Measurements from ENCODE around the gene TRAPPC12.

Gene TRAPPC12

DNA sequence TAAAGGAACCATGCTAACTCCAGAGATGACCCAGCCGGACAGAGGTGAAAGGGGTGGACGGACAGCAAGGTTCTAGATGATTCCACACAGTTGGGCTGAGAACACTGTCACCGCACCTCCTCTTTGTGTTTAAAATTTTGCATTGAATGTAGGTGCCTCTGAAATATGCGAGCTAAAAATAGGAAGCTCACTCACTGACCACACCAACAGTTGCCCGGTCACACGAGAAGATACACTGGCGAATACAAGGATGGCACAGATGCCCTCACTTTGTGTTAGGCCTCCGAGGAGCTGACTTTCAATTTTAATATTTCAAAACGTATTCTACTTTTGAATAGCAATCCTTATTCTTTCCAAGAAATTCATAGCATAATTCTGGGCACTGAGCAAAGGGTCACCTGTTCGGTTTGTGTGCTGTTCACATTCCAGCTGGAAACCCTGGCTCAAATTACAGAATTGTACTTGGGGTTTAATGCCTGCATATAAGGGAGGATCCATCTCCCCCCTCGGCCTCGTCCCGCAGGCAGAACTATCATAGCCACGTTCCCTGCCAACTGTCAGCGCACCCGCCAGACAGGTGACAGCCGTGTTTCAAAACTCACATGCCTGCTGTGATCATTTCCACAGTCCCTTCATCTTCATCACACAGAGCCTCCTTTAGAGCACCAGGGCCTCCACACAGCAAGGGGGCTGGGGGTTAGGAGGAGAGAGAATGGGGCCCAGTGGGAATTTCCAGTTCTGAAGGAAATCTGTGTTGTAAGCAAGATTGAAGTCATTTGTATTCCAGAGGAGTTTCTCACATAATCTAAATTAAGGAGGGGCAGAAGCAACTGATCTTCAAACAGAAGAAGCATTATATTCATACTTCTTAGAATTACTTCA, 91.6 kb downstream of the TRAPPC12 start:
- DNase-seq: no peak

DNA sequence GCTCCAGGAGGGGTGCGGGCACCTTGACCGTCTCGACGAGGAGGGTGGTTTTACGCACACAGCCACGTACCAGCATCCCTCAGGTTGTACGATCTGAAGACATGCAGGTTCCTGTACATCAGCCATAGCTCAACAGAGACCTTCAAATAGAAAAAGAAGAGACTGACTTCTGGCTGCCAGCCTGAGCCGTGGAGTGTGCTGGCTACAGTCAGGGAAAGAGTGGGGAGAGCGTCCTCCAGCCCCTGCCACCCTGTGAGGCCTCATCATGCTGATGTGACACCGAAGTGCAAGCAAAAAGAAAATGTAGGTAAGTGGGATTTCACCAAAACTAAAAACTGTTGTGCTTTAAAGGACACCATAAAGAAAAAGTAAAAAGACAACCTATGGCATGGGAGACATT, 92.8 kb downstream of the TRAPPC12 start:
- no peak for DNase-seq

DNA sequence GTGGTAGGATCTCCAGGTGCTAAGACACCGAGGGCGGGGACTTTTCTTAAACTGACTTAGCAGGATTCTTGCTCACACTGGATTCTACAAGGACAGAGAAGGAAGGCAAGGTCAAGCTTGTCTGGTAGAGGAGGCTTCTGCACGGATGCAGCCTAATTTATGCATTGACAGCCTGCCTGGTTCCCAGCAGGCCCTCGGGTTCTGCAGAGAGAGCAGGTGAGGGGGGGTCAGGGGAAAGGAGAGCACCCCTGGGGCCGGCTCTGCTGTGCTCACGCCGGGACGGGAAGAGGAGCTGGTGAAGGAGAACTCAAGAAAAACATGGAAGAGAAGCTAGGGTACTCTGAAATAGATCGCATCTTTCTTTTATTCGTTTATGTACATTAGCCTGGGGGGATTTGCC, 93.5 kb downstream of the TRAPPC12 start:
- no peak for DNase-seq

DNA sequence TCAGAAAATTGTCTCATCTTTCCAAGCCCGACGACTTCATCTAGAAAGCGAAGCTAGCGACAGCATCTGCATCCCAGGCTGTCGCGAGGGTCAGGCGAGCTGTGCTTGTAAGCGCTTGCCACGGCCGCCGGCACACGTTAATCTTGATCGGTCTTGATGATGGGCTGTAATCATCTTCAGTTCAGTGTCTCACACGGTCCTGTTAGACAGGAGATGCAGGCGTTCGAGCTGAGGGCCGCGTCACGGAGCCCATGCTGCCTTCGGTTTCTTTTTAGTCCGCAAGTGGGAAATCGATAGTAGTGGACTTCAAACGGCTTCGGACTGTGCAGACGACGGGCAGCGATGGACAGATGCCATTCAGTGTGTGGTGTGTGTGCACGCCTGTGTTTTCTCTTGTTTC, 96.3 kb downstream of the TRAPPC12 start:
- no peak for DNase-seq

DNA sequence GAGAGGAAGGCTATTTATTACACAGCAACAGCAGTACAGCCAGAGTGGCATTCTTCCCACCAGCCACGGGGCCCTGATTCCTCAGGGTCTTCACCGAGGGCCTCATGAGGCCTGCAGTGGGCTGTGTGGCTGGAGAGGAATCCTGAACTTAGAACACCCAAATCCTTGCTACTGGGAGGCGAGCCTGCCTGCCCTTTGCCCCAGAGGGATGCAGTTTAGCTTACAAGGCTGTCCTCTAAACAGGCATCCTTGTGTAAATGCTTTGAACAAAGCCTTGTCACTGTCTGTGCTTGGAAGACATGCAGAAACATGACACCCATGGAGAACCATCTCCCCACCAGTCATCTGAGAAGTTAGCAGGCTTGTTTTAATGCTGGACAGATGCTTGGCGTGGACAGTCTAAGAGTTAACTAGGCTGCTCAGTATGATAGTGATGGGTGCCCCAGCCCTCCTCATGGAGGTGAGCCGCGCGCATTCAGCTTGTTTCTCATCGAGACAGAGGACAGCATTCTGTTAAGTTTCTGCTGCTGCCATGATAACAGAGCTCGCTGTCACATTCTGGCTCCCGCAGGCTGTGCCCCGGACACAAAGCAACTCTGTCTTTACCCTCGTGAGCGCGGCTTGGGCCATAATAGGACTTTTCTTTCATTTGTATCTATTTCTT, 97.0 kb downstream of the TRAPPC12 start:
- DNase-seq: no peak

DNA sequence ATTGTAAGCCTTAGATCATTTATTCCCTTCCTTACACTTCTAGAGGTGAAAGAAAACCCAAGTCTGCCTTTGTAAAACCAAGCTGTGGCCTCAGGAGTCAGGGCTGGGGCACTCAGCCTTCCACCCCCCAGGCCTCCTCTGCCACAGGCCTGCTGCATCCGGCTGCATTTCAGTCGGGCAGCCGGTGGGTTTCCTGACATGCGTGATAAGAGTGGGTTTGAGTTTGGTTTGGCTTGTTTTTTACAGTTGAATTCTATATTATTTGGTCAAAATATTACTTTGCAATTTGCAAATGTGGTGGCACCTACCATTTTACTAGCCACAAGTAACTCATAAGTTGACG, 97.5 kb downstream of the TRAPPC12 start:
- DNase-seq: no peak

DNA sequence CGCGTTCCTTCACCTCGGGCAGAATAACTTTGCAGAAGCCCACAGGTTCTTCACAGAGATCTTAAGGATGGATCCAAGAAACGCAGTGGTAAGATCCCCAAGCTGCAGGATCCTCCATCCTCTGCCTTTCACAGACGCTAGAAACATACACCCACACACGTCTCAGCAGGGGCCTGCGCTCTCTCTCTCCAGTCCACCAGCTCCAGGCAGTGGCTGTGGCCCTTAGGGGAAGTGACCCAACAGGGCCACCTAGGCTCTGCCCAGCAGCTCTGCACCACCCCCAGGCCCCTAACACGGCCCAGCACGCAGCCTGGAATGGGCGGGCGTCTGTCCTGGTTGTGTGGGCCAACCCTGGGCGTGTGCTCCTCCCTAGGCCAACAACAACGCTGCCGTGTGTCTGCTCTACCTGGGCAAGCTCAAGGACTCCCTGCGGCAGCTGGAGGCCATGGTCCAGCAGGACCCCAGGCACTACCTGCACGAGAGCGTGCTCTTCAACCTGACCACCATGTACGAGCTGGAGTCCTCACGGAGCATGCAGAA, 99.4 kb downstream of the TRAPPC12 start:
- DNase-seq: no peak

DNA sequence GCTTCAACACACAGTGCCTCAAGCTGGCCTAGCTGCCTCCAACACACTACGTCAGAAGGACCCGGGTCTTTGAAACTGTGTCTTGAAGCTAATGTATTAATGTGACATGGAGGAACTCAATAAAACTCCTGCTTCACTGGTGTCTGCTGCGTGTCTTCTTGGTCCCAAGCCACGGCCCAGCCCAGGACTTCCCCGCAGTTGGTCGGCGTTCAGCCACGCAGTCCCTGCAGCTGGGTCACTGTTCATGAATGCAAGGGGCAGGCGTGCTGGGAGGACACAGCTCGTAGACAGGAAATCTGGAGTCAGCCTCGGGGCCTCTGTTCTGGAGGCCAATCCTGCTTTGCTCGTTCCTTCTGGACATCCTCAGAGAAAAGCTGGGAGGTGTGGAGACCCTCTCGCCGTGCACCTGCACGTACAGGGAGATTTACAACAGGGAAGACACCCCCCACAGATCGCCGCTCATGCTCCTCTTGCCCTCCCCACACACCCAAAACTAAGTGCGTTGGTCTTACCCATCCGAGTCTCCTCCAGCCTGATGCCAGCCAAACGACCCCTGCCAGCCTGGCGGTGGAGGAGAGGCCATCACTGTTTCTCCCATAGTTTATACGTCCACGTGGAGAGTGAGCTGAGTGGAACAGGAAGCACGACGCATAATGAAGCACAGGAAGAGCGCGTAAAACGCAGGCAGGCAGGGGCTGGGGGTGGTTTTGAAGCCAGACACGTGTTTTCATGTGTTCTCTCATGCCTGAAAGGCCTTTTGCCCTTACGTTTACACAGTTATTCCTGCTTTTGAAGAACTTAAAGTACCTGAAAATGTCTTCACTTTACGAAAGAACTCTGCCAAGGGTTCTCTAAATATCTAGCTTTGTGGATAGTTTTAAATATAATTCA, 100.2 kb downstream of the TRAPPC12 start:
- no peak for DNase-seq

DNA sequence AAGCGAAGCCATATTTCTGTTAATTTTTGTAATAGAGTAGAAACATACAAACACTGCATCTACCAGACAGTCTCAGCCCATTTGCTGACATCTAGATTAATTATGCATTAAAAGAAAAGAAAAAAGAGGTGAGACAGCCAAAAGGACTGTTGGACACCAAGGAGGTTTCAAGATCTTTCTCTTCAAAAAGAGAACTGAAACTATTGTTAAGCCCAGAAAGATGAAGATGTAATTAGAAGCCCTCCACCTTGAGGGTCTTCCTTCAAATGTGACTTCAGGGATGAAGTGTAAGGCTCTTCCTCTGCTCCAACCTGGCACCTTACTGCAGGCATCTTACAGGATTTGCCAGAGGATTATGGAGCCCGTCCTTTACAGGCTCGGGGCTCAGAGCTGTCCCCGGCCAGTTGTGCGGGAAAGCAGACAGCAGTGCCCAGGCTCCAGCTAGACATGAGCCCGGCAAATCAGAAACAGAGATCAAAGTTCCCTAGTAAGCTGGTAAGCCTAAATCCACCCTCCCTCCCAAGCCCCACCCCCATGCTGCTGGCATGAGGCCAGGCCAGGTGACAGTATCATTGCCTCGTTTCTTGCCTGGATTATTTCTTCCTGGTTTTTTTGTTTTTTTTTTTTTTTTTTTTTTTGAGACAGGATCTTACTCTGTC, 101.0 kb downstream of the TRAPPC12 start:
- no peak for DNase-seq

DNA sequence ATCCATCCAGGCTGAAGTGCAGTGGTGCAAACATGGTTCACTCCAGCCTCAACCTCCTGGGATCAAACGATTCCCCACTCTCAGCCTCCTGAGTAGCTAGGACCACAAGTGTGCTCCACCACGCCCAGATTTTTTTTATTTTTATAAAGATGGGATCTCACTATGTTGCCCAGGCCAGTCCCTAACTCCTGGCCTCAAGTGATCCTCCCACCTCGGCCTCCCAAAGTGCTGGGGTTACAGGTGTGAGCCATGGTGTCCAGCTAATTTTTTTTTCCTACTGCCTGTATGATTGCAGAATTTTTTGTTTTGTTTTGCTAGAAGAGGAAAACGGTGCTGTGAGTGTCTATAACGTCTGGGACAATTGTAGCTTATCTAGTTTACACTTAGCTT, 101.5 kb downstream of the TRAPPC12 start:
- no peak for DNase-seq

DNA sequence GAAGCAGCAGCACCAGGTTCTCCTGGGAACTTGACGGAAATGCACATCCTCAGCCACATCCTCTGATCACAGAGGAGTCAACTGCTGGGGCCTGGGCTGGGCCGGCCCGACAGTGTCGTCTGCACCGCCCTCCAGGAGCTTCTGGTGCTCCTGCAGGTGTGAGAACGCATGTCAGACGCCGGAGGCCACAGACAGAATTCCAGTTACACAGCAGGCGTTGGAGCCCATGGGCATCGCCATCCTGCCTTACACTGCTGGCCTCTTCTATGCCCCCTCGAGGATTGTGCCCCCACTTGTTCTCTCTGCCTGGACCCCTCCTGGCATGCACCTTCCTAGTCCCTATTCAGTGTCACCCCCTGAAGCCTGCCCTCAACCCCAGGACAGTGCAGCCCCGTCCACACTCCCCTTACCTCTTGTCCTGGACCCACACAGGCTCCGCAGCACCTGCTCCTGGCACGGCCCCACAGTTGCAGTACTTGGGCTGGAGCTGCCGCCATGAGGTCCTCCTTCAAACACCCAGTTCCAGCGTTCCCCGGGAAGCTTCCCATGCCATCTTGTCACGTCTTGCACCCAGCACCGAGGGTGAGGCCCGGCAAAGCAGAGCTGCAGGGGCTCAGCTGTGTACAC, 102.4 kb downstream of the TRAPPC12 start:
- DNase-seq: no peak

DNA sequence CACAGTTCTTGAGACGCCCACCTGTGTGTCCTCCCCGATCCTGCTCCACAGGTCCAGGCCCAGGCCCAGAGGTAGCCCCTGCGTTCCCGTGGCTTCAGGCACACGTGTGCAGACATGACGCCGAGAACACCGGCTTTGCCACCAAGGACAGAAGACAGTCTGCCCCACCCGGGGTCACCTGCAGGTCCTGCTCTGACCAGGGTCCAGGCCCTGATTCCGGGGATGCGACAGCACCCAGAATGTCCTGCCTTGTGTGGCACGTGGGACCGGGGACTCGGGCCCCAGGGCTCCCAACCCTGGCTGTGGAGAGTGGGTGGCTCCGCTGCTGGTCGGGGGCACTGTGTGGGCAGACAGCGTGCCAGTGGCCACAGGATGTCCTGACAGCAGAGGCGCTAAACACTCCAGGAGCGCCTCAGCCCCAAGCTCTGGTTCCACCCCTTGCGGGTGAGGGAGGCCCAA, 102.9 kb downstream of the TRAPPC12 start:
- no peak for DNase-seq

DNA sequence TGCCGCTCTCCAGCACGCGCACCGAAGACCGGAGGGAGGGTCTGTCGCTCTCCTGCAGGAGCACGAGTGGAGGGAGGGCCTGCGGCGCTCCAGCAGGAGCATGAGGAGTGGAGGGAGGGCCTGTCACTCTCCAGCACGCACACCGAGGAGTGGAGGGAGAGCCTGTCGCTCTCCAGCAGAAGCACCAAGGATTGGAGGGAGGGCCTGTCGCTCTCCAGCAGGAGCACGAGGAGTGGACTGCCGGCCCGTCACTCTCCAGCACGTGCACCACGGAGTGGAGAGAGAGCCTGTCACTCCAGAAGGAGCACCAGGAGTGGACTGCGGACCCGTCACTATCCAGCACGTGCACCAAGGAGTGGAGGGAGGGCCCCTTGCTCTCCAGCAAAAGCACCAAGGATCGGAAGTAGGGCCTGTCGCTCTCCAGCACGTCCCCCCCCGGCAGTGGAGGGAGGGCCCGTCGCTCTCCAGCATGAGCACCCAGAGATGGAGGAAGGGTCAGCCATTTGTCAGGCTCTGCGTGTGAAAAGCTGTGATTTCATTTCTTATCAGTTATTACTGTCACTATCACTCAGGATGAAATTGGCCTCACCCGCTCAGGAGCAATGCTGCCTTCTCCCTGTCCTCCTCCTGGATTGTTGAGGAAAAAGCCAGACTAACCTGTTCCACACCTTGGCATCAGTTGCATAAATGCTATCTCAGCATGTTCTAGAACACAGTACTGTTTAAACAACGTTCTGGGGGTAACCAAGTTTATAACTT, 103.9 kb downstream of the TRAPPC12 start:
- DNase-seq: no peak

DNA sequence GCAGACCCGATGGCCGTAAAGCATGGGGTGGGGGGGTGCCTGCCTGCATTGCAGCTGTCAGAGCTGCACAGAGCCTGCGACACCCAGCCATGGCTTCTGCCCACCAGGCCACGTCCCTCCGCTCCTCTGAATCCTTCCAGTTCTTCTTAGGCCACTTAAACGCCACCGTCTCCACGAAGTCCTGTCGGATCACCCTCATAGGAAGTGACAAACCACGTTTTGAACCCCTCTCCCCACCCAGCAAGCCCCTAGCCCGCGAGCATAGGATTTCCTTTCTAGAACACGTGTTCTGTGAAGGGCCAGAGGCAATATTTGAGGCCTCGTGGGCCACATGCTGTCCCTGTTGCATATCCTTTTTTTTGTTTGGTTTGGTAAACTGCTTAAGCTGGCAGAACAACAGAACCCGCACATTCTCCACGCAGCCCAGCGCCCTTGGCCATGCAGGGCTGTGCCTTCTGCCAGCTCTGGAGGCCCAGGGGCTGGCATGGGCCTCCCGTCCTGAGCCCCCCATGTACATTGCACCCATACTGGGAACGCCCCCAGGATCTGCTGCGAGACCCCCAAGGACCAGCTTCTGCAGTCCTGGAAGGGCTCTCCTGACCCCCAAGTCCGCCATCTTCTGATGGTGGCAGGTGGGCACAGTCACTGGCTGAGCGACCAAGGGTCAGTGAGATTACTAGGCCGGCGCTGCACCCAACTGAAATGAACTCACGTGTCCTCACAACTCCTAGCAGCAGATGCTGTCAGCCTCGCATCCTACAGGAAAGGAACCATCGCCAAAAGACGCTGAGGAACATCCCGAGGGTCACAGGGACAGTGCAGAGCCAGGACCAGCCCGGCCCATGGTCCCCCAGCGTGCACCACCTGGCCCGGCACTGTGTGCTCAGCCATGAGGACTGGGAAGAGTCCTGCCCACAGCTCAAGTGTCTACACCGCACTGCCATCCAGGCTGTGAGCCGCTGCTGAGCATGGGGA, 104.8 kb downstream of the TRAPPC12 start:
- DNase-seq: no peak

DNA sequence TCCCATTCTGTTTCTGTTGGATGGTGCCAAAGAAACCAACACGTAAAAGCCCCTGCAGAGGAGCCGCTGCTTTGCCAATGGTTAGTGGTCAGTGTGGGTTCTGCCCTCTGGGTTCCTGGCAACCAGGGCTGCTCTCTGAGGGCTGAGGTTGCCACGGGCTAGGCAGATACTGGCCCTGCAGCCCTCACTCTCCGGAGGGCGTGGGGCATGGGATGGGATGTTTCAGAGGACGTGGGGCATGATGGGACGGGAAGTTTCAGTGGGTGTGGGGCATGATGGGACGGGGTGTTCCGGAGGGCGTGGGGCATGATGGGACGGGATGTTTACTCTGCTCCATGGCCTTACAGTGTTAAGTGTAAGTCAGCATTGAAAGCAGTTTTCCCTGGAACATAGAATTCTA, 105.7 kb downstream of the TRAPPC12 start:
- DNase-seq: no peak

DNA sequence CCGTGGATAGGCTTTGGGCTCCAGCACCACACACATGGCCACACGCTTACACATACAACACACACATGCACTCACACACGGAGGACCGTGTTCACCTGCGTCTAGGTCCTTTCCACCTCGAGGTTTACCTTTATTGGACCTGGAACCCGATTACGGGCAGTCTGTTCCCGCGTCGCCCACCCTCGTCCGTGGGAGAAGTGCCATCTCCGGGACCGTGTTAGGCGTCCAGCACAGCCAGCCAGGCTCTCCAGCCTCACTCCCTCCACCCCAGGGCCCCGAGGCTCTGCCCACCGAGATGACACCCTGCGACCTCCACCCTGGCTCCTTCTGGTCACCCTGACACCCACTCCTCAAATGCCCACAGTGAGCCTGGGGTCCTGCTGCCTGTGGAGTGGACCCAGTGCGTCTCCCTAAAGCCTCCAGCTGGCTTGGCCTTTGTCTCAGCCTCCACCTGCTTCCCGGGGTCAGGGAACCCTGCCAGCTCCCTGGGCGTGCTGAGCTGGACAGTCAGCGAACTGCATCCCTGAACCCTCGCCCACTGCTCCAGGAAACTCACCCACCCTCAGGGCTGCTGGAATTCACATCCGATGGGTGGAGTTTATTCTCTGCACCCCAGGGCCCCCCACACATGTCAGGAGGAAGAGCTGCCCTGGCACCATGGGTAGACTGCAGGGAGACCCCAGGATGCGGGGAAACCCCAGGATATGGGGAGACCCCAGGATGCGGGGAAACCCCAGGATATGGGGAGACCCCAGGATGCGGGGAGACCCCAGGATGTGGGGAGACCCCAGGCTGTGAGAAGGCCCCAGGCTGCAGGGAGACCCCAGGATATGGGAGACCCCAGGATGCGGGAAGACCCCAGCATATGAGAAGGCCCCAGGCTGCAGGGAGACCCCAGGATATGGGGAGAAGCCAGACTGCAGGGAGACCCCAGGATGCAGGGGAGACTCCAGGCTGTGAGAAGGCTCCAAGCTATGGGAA, 106.8 kb downstream of the TRAPPC12 start:
- DNase-seq: no peak

DNA sequence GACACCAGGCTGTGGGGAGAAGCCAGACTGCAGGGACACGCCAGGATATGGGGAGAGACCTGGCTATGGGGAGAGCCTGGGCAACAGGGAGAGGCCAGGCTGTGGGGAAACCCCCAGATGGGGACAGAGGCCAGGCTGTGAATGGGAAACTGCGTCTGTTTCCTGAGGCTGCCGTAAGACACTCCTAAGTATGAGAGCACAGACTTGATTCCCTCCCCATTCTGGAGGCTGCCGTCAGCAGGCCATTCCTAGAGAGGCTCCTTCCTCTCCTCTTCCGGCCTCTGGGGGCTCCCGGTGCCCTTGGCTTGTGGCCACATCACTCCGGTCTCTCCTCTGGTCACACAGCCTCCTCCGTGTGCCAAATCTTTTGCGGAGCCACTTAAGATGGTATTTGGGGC, 107.5 kb downstream of the TRAPPC12 start:
- DNase-seq: no peak

DNA sequence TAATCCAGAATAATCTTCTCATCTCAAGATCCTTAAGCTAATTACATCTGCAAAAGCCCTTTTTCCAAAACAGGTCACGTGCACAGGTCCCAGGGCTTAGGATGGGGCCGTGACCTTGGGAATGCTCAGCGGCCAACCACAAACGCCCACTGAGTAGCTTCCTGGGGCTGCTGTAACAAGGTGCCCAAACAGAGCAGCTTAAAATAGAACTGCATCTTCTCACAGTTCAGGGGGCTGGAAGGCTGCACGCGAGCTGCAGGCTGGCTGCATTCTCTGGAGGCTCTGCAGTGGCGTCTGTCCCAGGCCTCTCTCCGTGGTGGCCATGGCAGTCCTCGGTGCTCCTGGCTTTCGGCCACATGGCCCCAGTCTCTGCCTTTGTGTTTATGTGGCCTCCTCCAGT, 107.9 kb downstream of the TRAPPC12 start:
- no peak for DNase-seq

DNA sequence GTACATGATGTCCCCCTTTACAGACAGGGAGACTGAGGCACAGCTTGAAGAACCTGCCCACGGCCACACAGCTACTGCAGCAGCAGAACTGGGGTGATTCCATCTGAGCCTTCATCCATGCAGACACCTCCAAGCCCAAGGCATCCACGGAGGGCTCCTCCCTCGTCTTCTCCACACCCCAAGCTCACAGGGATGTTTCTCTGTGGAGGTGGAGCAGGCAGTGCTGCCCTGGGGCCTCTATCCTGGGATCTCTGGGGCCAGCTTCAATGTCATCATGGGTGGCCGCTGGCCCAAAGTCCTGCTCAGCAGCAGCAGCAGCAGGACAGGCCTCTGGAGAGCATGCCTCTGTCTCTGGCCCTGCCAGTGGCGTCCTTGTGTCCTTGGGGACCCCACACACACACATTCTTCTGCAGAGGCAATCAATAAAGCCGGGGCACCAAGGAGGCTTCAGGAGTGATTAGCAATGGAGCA, 108.6 kb downstream of the TRAPPC12 start:
- DNase-seq: no peak

Data from stimulated activated CD8-positive, alpha-beta memory T cell treated with anti-CD3 and anti-CD28 coated beads, Interleukin-4, amount 100 ng/mL, for 48 hours (primary cell).